ENCODE results near the gene ARL8B. TPM values are rescaled to one million over a fixed set of nuclear protein-coding genes. Genes with fewer than 3 reads are reported as not detected.

The ARL8B gene
- total and polyA plus RNA-seq, 9 of the 15 experiments (the other 6 are each of a cell fraction or from before 2014, with no cell fraction given) = 28.5 to 99.4 (median 77.2) TPM

GRCh38 chr3:5198313-5198677 lies 76.2 kb downstream of the ARL8B start (continued):
- TF ChIP-seq ZBTB40 (IDR thresholded peaks at IDR 0.05) (no peak), ZBTB40 (CRISPR knock-in tag; IDR thresholded peaks at IDR 0.05) (no peak), MAFG (tag; conservative IDR thresholded peaks at IDR 0.05) (0 out of 2 replicates have a peak, but pooled peaks have one; percentile 13), ZEB2 (IDR thresholded peaks at IDR 0.05) (peak; percentile 58; the same call in 1 of the 2 replicates), PURB (CRISPR knock-in tag; IDR thresholded peaks at IDR 0.05; ENCODE audit: low read depth) (no peak), PTTG1 (tag; IDR thresholded peaks at IDR 0.05; ENCODE audit: low read depth) (peak; percentile 39), CBX3 (IDR thresholded peaks at IDR 0.05; ENCODE audit: borderline replicate concordance in 1 of 2, low read length in 2 of 2) (no peak), PHTF2 (CRISPR knock-in tag; IDR thresholded peaks at IDR 0.05) (0 out of 2 replicates have a peak, but pooled peaks have one; percentile 20), HES1 (IDR thresholded peaks at IDR 0.05; ENCODE audit: low read depth) (no peak), NFE2 (IDR thresholded peaks at IDR 0.05; ENCODE audit: low read depth) (peak; percentile 15; the same call in 1 of the 2 replicates), ZNF668 (CRISPR knock-in tag; IDR thresholded peaks at IDR 0.05) (0 out of 2 replicates have a peak, but pooled peaks have one; percentile 47)
- TF ChIP-seq, protein P1, sequence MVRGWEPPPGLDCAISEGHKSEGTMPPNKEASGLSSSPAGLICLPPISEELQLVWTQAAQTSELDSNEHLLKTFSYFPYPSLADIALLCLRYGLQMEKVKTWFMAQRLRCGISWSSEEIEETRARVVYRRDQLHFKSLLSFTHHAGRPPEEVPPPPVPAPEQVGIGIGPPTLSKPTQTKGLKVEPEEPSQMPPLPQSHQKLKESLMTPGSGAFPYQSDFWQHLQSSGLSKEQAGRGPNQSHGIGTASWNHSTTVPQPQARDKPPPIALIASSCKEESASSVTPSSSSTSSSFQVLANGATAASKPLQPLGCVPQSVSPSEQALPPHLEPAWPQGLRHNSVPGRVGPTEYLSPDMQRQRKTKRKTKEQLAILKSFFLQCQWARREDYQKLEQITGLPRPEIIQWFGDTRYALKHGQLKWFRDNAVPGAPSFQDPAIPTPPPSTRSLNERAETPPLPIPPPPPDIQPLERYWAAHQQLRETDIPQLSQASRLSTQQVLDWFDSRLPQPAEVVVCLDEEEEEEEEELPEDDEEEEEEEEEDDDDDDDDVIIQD (CRISPR knock-in tag; IDR thresholded peaks at IDR 0.05) = no peak

Measured in K562 (cell line).